H1 (cell line): Measurements from ENCODE around the gene LCE7A. TPM values are rescaled to one million over a fixed set of nuclear protein-coding genes. Genes with fewer than 3 reads are reported as not detected.

ENCODE experiments used
- CTCF ChIA-PET: fragments of 300-600 bp; sonication (Branson Sonifier 250); formaldehyde crosslinking; loops from one replicate; lab custom pipeline; 2021; ENCODE audit not compliant: partially characterized antibody; lab: Charles Lee
- POLR2A ChIA-PET: fragments of 300-600 bp; sonication (Branson Sonifier 250); formaldehyde crosslinking; loops from one replicate; lab custom pipeline; 2021; ENCODE audit warnings: inconsistent platforms; ENCODE audit not compliant: partially characterized antibody; lab: Charles Lee
- DNase-seq, 2 experiments: peaks; one replicate each; pipeline versions ENCODE4 v3.0.0 to v3.0.0-alpha.2; 2010 to 2022; ENCODE audit warnings: low spot score in 2 of 2, low read depth in 1 of 2, mixed read lengths in 1 of 2
- FAIRE-seq: peaks from 2 replicates; lab custom pipeline; 2011; peaks lifted over from hg19 to GRCh38; lab: Jason Lieb, UNC
- H2AFZ ChIP-seq: 2 replicates; pipeline ENCODE4 v1.8.1; 2012; ENCODE audit warnings: low read length, inconsistent platforms
- H2AK5ac ChIP-seq: 2 replicates; pipeline ENCODE4 v1.6.1; 2013; ENCODE audit warnings: low read depth, low read length
- H2BK120ac ChIP-seq: replicated peaks from 2 replicates; pipeline ENCODE3; 2013; ENCODE audit warnings: low read depth, low read length, inconsistent platforms
- H2BK12ac ChIP-seq: 2 replicates; pipeline ENCODE4 v1.6.1; 2013; ENCODE audit warnings: low read depth, low read length
- H2BK15ac ChIP-seq: 2 replicates; pipeline ENCODE4 v1.6.1; 2013; ENCODE audit warnings: low read length
- H2BK20ac ChIP-seq: 2 replicates; pipeline ENCODE4 v1.6.1; 2013; ENCODE audit warnings: low read length
- H2BK5ac ChIP-seq: 2 replicates; pipeline ENCODE4 v1.6.1; 2013; ENCODE audit warnings: low read depth, low read length
- H3K14ac ChIP-seq: 2 replicates; pipeline ENCODE4 v1.6.1; 2013; ENCODE audit warnings: inconsistent platforms; ENCODE audit not compliant: insufficient read length
- H3K18ac ChIP-seq: 2 replicates; pipeline ENCODE4 v1.6.1; 2013; ENCODE audit warnings: low read length; ENCODE audit errors: extremely low read depth
- H3K23ac ChIP-seq: 2 replicates; pipeline ENCODE4 v1.6.1; 2013; ENCODE audit warnings: inconsistent platforms; ENCODE audit not compliant: insufficient read length
- H3K23me2 ChIP-seq: 2 replicates; pipeline ENCODE4 v1.6.1; 2013; ENCODE audit warnings: low read depth, low read length
- H3K27ac ChIP-seq: 2 replicates; pipeline ENCODE4 v1.6.1; 2011; ENCODE audit warnings: low read depth, low read length, inconsistent platforms
- H3K27me3 ChIP-seq, 4 experiments: replicated peaks in 1 of 4; 1 replicate in 1 of 4; 2 replicates in 3 of 4; pipeline versions ENCODE4 v1.6.1 to v1.8.1; 2011 to 2013; ENCODE audit warnings: low read length in 3 of 4, mild to moderate bottlenecking in 3 of 4, inconsistent platforms in 2 of 4, mixed read lengths in 2 of 4, moderate library complexity in 1 of 4; ENCODE audit not compliant: control insufficient read depth in 3 of 4, insufficient read depth in 3 of 4; ENCODE audit errors: extremely low read depth in 1 of 4
- H3K36me3 ChIP-seq, 4 experiments: 2 replicates each; pipeline versions ENCODE4 v1.6.1 to v1.8.1; 2011 to 2013; ENCODE audit warnings: mild to moderate bottlenecking in 4 of 4, low read length in 3 of 4, moderate library complexity in 2 of 4, control low read depth in 1 of 4, inconsistent platforms in 1 of 4; ENCODE audit not compliant: insufficient read depth in 4 of 4, control insufficient read depth in 2 of 4
- H3K4ac ChIP-seq: replicated peaks from 2 replicates; pipeline ENCODE3; 2013; ENCODE audit warnings: low read length, low read depth, mixed read lengths, inconsistent platforms; ENCODE audit not compliant: insufficient read length
- H3K4me1 ChIP-seq, 4 experiments: replicated peaks in 1 of 4; 1 replicate in 1 of 4; 2 replicates in 3 of 4; pipeline versions ENCODE4 v1.6.1 to v1.8.1; 2011 to 2013; ENCODE audit warnings: low read length in 3 of 4, inconsistent platforms in 2 of 4, mixed read lengths in 1 of 4; ENCODE audit not compliant: insufficient read depth in 4 of 4, control insufficient read depth in 3 of 4
- H3K4me2 ChIP-seq, 2 experiments: 2 replicates each; pipeline versions ENCODE4 v1.6.1 to v1.8.1; 2011 to 2013; ENCODE audit warnings: low read depth in 2 of 2, low read length in 2 of 2, control low read depth in 1 of 2, inconsistent platforms in 1 of 2, mild to moderate bottlenecking in 1 of 2; ENCODE audit not compliant: insufficient read depth in 1 of 2
- H3K4me3 ChIP-seq, 4 experiments: fragments of 200-600, 300-600 bp in 1 of 4; sonication (generic), shearing (Covaris generic), sonication (Bioruptor Twin) in 1 of 4; 2 replicates each; pipeline versions ENCODE4 v1.5.1 to v1.8.1; 2011 to 2016; ENCODE audit warnings: low read length in 4 of 4, low read depth in 3 of 4, control low read depth in 2 of 4, inconsistent platforms in 2 of 4, mild to moderate bottlenecking in 2 of 4, mixed read lengths in 1 of 4, moderate library complexity in 1 of 4; ENCODE audit not compliant: insufficient read depth in 2 of 4; ENCODE audit errors: extremely low read depth in 1 of 4
- H3K56ac ChIP-seq: replicated peaks from 2 replicates; pipeline ENCODE3; 2013; ENCODE audit warnings: low read depth, mild to moderate bottlenecking, mixed read lengths, low read length, inconsistent platforms; ENCODE audit not compliant: insufficient read length
- H3K79me1 ChIP-seq: 2 replicates; pipeline ENCODE4 v1.6.1; 2013; ENCODE audit warnings: low read depth, low read length, control low read depth
- H3K79me2 ChIP-seq, 2 experiments: 2 replicates each; pipeline versions ENCODE4 v1.6.1 to v1.8.1; 2012 to 2013; ENCODE audit warnings: low read length in 2 of 2, mild to moderate bottlenecking in 2 of 2, inconsistent platforms in 1 of 2; ENCODE audit not compliant: insufficient read depth in 2 of 2, control insufficient read depth in 1 of 2
- H3K9ac ChIP-seq, 4 experiments: replicated peaks in 1 of 4; 1 replicate in 1 of 4; 2 replicates in 3 of 4; pipeline versions ENCODE4 v1.6.1 to v1.8.1; 2011 to 2013; ENCODE audit warnings: low read depth in 3 of 4, low read length in 3 of 4, control low read depth in 2 of 4, mild to moderate bottlenecking in 2 of 4, moderate library complexity in 2 of 4, inconsistent platforms in 1 of 4; ENCODE audit errors: extremely low read depth in 1 of 4
- H3K9me3 ChIP-seq, 2 experiments: 2 replicates each; pipeline versions ENCODE4 v1.6.1 to v1.8.1; 2012 to 2013; ENCODE audit warnings: mild to moderate bottlenecking in 2 of 2, moderate library complexity in 2 of 2, control low read depth in 1 of 2, inconsistent platforms in 1 of 2, low read depth in 1 of 2, low read length in 1 of 2, mixed read lengths in 1 of 2; ENCODE audit not compliant: insufficient read depth in 2 of 2
- H4K20me1 ChIP-seq, 2 experiments: replicated peaks in 1 of 2; 2 replicates each; pipeline versions ENCODE3 to v1.8.1; 2011 to 2013; ENCODE audit warnings: inconsistent platforms in 2 of 2, low read length in 2 of 2, mild to moderate bottlenecking in 1 of 2; ENCODE audit not compliant: insufficient read depth in 2 of 2, control insufficient read depth in 1 of 2
- H4K5ac ChIP-seq: 2 replicates; pipeline ENCODE4 v1.6.1; 2013; ENCODE audit warnings: low read length, low read depth, mixed read lengths, inconsistent platforms; ENCODE audit not compliant: insufficient read length
- H4K8ac ChIP-seq: 2 replicates; pipeline ENCODE4 v1.8.0; 2013; ENCODE audit warnings: mild to moderate bottlenecking, moderate library complexity, low read length, inconsistent platforms; ENCODE audit not compliant: insufficient read depth; ENCODE audit errors: extremely low read depth
- H4K91ac ChIP-seq: replicated peaks from 2 replicates; pipeline ENCODE3; 2013; ENCODE audit warnings: low read length, mixed read lengths, inconsistent platforms; ENCODE audit not compliant: insufficient read length
- CTBP2 ChIP-seq: IDR thresholded peaks from 2 replicates; pipeline ENCODE4 v1.7.0; 2011; ENCODE audit warnings: borderline replicate concordance, mild to moderate bottlenecking, moderate library complexity, mixed read lengths, low read length; ENCODE audit not compliant: insufficient read depth, insufficient read length
- HDAC2 ChIP-seq, 2 experiments: fragments of 300-600 bp in 1 of 2; sonication (generic) in 1 of 2; IDR thresholded peaks; 2 replicates each; pipeline ENCODE4 v1.6.1; 2011 to 2012; ENCODE audit warnings: low read depth in 2 of 2, low read length in 2 of 2, mild to moderate bottlenecking in 2 of 2, moderate library complexity in 2 of 2, borderline replicate concordance in 1 of 2, inconsistent platforms in 1 of 2
- JUN ChIP-seq: IDR thresholded peaks from 2 replicates; pipeline ENCODE4 v1.6.1; 2011; ENCODE audit warnings: low read depth, mild to moderate bottlenecking, improper control_type of control experiment, low read length
- RNF2 ChIP-seq: fragments of 200-900, 300-1000 bp; sonication (generic); IDR thresholded peaks from 2 replicates; pipeline ENCODE4 v1.7.1; 2016; ENCODE audit warnings: borderline replicate concordance, low read depth, mild to moderate bottlenecking, antibody characterized with exemption, low read length; ENCODE audit not compliant: poor library complexity, severe bottlenecking; ENCODE audit errors: missing control alignments
- SIX5 ChIP-seq: IDR thresholded peaks from 2 replicates; pipeline ENCODE4 v1.6.1; 2011; ENCODE audit warnings: mild to moderate bottlenecking, low read depth, low read length
- WGBS, 2 experiments: shearing (Covaris generic) in 1 of 2; methylation state at CpG; one replicate each; pipeline versions ENCODE4 v1.1.6 to v1.1.7; 2013 to 2015; ENCODE audit warnings: low lambda C conversion rate in 2 of 2, mixed read lengths in 2 of 2, inconsistent platforms in 1 of 2, low coverage in 1 of 2, missing lambda C conversion rate in 1 of 2; ENCODE audit not compliant: insufficient replicate concordance in 2 of 2, insufficient coverage in 1 of 2, insufficient read length in 1 of 2; ENCODE audit errors: extremely low coverage in 1 of 2, missing lambda C conversion rate in 1 of 2; 5-methylcytosine and 5-hydroxymethylcytosine counted together
- polyA plus RNA-seq, 7 experiments: library from polyadenylated mRNA; depleted of rRNA in 3 of 7; stranded (reverse) in 5 of 7; unstranded in 2 of 7; fragments of >200 nt in 5 of 7; fragments of 200-250 nt in 2 of 7; gene quantifications; 1 replicate in 5 of 7; 2 replicates in 1 of 7; 4 replicates in 1 of 7; pipeline versions ENCODE4 v1.2.1 to v1.2.3, GENCODE V29; 2011 to 2013; ENCODE audit warnings: missing spikeins in 2 of 7, mixed read lengths in 2 of 7
- total RNA-seq: library from RNA; stranded (reverse); fragmentation: NEBNext Ultra II Directional; extraction: Animal tissue kit (Norgen Biotek cat#: 25700); gene quantifications from 2 replicates; pipeline ENCODE4 v1.2.1, GENCODE V29; 2021

LCE7A gene
- total and polyA plus RNA-seq, 2 of the 8 experiments (the other 6 are each of a cell fraction or from before 2014, with no cell fraction given) = not detected

DNA sequence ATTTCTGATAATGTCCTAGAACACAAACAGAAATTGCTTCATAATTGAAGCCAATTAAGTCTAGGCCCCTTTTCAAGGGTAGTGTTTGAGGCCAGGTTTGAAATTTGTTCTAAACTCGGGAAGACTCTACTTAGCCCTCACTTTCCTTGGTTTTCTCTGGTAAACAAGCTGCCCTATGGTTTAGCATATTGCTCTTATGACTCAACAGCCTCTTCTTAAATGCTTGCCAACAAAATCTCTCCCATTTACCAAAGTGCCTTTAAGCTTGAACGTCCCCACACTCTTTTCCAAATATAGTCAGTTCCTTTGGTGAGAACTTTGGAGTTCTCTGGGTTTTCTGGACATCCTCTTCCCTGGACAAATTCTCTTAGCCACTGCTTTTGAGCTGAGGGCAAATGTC is 22.9 kb upstream of the LCE7A start:
- Histone ChIP-seq H3K79me1 (no peaks in the 10 kb centered on the region), H2BK20ac (no peak overlapping the region), H2BK120ac (no peak overlapping the region)
- TF ChIP-seq HDAC2 (IDR thresholded peaks at IDR 0.05; ENCODE audit: borderline replicate concordance in 1 of 2, low read depth in 2 of 2, low read length in 2 of 2) (no peak), SIX5 (no peak), RNF2 (no peak), CTBP2 (no peak), JUN (no peak)
- TF ChIP-seq, all 59 proteins: peak for 0
- H2BK12ac ChIP-seq = no peak overlapping the region
- no peak overlapping the region for H3K4ac ChIP-seq
- H3K18ac ChIP-seq = no peak overlapping the region
- H3K9ac ChIP-seq = no peak overlapping the region
- no peak overlapping the region for H2BK5ac ChIP-seq
- H4K20me1 ChIP-seq = no peaks in the 10 kb centered on the region
- H2AK5ac ChIP-seq = no peak overlapping the region
- H3K9me3 ChIP-seq = peaks cover 37 to 42% of the 10 kb centered on the region in 2 experiments
- no peaks in the 10 kb centered on the region for H3K36me3 ChIP-seq
- no peak overlapping the region for H3K23ac ChIP-seq
- H4K8ac ChIP-seq = no peak overlapping the region
- POLR2A ChIA-PET = no interaction called here
- no peaks in the 10 kb centered on the region for H3K79me2 ChIP-seq
- WGBS, 2 experiments = 39% methylated on average over 2 of the region's 2 CpGs; no CpG with 5 or more reads in 1 of the 2 experiments
- H3K14ac ChIP-seq = no peak overlapping the region
- DNase-seq (no peak), FAIRE-seq (no peak)
- H3K4me1 ChIP-seq = no peaks in the 10 kb centered on the region
- no peak overlapping the region for H4K5ac ChIP-seq
- no peak overlapping the region for H4K91ac ChIP-seq
- H2AFZ ChIP-seq = no peak overlapping the region
- no peaks in the 10 kb centered on the region for H3K23me2 ChIP-seq
- H3K4me3 ChIP-seq = no peak overlapping the region
- H2BK15ac ChIP-seq = no peak overlapping the region
- H3K27me3 ChIP-seq = no peaks in the 10 kb centered on the region
- CTCF ChIA-PET = no interaction called here
- no peak overlapping the region for H3K56ac ChIP-seq
- no peak overlapping the region for H3K4me2 ChIP-seq
- no peak overlapping the region for H3K27ac ChIP-seq
